GM15510 (cell line): ENCODE results near the gene TNPO1.

ENCODE experiments used
- POLR2A ChIP-seq: IDR thresholded peaks from 3 replicates; pipeline ENCODE4 v1.6.1; 2011; ENCODE audit warnings: borderline replicate concordance; ENCODE audit not compliant: insufficient read length; ENCODE audit errors: extremely low read depth

The TNPO1 gene

DNA sequence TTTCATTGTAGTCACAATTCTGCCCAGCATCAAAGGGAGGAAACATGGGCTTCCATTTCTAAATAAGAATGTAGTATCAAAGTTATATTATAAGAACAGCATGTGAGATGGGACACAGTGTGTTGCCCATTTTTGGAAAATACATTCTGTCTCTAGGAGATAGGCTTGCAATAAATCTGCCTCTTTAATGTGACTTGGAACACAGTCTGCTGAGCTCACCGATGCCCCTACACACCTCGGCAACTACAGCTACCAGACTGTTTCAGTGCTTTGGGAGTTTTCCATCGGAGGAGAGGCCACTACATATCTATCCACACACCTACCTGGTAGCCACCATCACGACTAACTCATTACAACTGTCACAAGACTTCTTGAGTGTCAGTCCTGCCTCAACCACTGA, 120.4 kb downstream of the TNPO1 start:
- no peak for TF ChIP-seq POLR2A

DNA sequence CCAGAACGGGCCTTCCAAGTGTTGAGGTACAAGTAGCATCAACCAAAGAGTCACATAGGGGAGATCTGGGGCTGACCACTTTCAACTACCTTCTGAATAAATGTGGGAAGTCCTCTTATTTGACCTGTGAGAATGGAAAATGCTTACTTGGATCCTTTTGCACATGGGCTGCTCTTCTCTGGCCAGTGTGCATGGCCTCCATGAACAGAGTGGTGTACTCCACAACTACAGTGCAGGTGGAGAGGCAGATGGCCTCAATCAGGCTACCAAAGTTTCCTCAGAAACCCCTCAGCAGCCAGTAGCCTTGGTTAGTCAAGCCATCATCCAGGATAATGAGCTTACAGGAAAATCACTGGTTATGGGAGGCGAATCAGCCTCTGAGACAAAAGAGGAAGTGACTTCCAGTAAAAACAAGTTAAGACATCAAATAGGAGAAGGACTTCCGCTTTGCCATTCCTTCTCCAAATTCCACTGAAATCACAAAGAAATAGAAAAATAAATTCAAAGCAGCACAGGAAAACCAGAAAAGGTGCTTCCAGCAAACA, 121.1 kb downstream of the TNPO1 start:
- TF ChIP-seq POLR2A, result no peak

- TF ChIP-seq POLR2A, result no peak
Measured at GRCh38 chr5:72938206-72938605, 121.7 kb downstream of the TNPO1 start.

DNA sequence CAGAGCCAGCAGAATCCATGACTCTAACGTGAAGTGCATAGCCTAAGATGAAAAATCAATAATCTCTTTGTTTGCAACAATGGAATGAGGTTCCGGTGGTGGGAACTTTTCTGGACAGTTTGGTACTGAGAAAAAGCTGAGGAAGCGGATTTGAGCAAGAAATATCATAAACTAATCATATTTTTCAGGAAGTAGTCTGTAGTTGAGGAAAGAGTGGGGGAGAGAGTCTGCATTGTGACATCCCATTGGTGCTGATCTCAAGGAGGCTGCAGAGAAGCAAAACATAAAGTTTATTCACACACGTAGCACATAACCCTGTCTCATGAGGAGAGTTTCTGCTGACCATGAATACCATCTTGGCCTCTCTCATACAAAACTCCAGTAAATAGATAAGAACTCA, 123.6 kb downstream of the TNPO1 start:
- no peak for TF ChIP-seq POLR2A

DNA sequence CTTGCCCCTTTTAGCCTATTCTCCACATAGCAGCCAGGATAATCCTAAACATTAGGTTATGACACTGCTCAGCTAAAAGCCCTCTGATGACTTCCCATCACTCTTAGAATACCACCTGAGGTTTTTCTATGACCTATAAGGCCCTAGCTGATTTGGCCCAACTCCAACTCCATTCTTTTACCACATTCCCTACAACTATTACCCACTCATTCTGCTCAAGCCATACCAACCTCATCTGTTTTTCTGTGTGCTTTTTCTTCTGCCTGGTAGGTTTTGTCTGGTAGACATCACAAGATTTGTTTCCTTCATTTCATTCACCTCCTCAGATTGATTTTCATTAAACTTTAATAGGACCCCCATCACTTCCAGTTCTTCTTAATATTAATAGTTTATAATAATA, 126.8 kb downstream of the TNPO1 start:
- no peak for TF ChIP-seq POLR2A

DNA sequence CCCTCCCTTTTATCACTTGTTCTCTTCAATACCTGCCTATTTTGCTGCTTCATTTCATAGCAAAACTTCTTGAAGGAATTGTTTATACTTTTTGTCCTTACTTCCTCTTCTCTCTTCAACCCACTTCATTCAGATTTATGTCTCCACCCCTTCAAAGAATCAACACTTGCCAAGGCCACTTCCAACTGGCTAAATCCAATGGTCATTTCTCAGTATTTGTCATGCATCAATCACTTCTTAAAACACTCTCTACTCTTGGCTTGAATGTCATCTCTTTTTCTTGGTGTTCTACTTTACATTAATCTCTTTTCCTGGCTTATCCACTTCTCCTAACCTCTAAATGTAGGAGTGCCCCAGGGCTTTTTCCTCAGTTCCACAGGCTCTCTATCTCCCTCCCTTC, 131.0 kb downstream of the TNPO1 start:
- TF ChIP-seq POLR2A, result no peak

DNA sequence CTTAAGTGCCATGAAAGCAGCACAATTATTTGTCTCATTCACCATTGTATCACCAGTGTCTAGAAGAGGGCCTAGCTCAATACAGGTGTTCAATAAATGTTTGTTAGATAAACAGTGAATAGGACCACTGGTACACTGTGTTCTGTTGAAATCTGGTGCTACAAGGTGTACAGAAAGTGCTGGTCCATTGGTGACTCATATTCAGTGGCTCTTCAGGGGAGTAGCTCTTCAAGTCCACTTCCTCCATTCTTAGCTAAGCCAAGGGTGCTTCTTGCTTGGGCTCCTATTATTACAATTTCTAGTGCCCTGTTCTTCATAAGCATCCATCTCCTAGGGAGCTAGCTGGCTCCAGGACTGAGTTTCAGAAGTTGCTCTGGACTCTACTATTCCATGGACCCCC, 133.0 kb downstream of the TNPO1 start:
- no peak for TF ChIP-seq POLR2A

GRCh38 chr5:72951671-72952468, 135.4 kb downstream of the TNPO1 start:
- TF ChIP-seq POLR2A, result no peak

DNA sequence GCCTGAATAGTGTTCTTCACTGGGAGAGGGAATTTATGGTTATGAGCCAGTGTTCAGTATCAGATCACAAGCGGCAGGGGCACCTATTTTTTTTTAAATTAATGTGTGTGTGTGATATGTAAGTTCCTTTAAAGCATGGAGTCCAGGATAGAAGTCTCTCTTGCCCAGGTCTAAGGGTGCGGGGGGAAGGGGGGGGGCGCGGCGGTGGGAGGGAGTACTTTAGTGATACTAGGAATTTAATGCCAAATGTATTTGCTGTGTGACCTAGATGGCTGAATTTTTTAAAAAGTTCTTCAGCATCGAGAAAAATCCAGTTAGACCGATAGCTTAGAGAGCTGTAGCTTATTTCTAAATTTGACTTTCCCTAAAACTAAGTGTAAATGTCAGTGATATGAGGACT, 137.9 kb downstream of the TNPO1 start:
- TF ChIP-seq POLR2A, result no peak

DNA sequence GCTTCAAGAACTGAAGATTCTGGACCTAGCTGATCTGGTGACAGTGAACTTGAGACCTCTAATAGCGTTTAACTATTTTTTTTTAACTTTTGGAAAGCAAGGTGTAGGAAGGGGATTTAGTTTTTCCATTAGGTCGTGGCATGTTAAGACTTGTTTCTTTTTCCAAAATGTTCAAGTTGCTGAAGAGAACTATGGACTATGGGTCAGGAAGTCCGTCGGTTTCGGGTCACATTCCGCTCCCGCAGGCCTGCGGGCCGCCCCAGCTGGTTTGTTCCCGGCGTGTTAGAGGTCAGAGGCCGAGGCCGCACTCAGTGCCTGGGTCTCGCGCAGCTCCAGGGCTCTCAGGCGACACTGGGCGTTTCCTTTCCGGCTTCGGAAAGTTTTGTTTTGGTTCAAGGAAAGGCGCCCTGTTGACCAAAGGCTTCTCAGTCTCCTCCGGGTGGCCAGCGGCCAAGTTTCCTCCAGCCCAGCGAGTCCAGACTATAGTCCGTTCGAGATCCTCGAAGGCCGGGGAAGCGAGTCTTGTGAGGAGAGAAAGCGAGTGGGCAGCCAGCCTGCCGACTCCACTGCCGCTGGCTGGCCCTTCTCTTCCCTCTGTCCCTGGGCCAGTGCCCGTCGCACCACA, 138.8 kb downstream of the TNPO1 start:
- no peak for TF ChIP-seq POLR2A

DNA sequence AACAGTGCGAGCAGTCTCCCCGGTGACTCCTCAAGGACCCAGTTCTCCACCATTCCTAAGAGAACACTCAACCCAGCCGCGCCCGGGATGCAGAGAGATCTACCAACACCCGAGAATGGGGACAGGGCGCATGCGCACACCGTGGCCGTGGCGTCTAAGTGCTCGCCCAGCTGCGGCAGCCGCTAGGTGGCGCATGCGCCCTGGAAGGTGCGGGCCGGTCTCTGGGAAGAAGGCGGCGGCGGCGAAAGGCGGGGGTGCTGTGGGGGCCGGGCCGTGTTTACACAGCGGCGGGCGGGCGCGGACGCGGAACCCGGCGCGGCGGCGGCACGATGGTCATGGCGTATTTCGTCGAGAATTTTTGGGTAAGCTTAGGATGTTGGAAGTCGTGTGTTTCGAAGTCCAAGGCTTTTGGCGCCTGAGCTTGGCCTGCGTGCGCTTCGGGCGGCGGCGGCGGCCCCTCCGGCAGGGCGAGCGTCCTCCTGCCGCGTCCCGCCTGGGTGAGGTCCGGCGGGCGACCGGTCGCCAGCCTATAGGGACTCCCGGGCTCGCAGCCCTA, 139.4 kb downstream of the TNPO1 start, which contains the start of gene FCHO2:
Gene FCHO2, plus strand, starts transcription at position 274 of the 556 bp plus-strand sequence. Its CDS starts 56 bp downstream, at position 330.
- peak; percentile 47 for TF ChIP-seq POLR2A

DNA sequence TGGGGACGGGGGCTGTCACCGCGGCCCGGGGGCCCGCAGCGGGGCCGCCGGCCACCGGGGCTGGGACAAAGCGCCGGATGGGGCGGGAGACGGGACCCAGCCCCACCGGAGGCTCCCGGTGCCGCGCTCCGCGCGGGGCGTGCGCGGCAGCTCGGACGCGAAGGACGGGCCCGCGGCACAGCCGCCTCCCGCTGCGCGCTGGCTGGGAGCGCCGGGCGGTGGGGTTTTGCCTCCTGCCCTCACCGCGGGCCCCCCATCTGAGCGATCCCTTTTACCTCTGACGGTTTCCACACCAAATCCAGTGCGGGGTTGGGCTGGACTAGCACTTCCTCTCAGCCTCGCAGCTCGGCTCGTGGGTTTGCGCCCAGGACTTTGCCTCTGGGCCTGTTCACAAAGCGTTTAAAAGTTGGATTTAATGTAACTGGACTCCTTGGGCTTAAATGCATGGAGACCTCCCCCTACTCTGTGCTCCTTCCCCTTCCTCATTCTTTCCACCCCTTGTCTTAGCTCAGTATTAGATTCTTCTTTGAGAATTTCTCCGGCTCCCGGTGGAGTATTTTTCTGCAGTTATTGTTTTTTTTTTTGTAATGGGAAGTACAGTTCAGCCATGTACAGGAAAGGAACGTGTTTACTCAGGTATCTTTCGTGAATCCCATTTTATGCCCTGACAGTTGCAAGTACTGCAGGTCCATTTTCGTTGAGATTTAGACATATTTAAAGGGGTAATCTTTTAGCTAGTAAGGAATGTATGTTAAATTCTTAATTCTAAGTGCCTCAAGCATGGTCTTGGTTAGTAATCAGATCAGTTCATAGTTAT, 140.1 kb downstream of the TNPO1 start:
- TF ChIP-seq POLR2A, result no peak

GRCh38 chr5:72957337-72957736, 140.9 kb downstream of the TNPO1 start:
- TF ChIP-seq POLR2A, result no peak

DNA sequence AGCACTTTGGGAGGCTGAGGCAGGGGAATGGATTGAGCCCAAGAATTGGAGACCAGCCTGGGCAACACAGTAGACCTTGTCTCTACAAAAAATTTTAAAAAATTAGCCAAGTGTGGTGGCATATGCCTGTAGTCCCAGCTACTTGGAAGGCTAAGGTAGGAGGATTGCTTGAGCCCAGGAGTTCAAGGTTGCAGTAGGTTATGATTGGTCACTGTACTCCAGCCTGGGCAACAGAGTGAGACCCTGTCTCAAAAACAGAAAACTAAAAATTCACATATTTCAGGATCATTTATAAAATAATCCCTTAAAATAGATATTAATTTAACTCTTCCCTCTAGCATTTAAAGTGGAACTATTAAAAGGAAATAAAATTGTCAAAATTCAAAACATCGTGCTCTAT, 142.8 kb downstream of the TNPO1 start:
- TF ChIP-seq POLR2A, result no peak
